Heart right ventricle (tissue), 16 donors: ENCODE measurements around the gene PHLPP1. TPM values are rescaled to one million over a fixed set of nuclear protein-coding genes. Genes with fewer than 3 reads are reported as not detected.
"Not testable (repeated sequence)": the region's sequence is repeated elsewhere in the genome, so short reads cannot be mapped to it uniquely, and the experiment has no call there.

Experiments
- ATAC-seq, 8 donors: fragments of 200-7000 bp; cut with Tn5 transposase; one replicate each; pipeline ENCODE4 v1.9.1; 2020; ENCODE audit warnings: mild to moderate bottlenecking in 8 of 8, moderate library complexity in 8 of 8, moderate number of reproducible peaks in 1 of 8
- DNase-seq, 2 donors: peaks; one replicate each; pipeline ENCODE4 v3.0.0-alpha.2; 2020
- H3K27ac ChIP-seq, 10 donors: fragments of 200-600 bp; sonication (generic) in 2 of 10; one replicate each; pipeline versions ENCODE4 v1.5.0 to v1.8.0; 2020 to 2022; ENCODE audit warnings: mild to moderate bottlenecking in 3 of 10
- H3K27me3 ChIP-seq, 7 donors: fragments of 200-600 bp; one replicate each; pipeline ENCODE4 v1.8.0; 2021 to 2022; ENCODE audit warnings: mild to moderate bottlenecking in 2 of 7
- H3K36me3 ChIP-seq, 9 donors: fragments of 200-600 bp; sonication (generic) in 1 of 9; one replicate each; pipeline versions ENCODE4 v1.5.0 to v1.8.0; 2020 to 2022; ENCODE audit warnings: mild to moderate bottlenecking in 2 of 9
- H3K4me1 ChIP-seq, 9 donors: fragments of 200-600 bp; sonication (generic) in 1 of 9; one replicate each; pipeline versions ENCODE4 v1.5.0 to v1.8.0; 2020 to 2022; ENCODE audit warnings: mild to moderate bottlenecking in 4 of 9
- H3K4me3 ChIP-seq, 10 donors: fragments of 200-600 bp; sonication (generic) in 2 of 10; one replicate each; pipeline versions ENCODE4 v1.5.0 to v1.8.0; 2020 to 2022; ENCODE audit warnings: mild to moderate bottlenecking in 7 of 10, moderate library complexity in 2 of 10
- H3K9me3 ChIP-seq, 11 donors: fragments of 200-600 bp in 10 of 11; sonication (generic) in 2 of 11; one replicate each; pipeline versions ENCODE4 v1.5.0 to v1.8.0; 2013 to 2022; ENCODE audit warnings: mild to moderate bottlenecking in 2 of 11, control low read depth in 1 of 11, moderate library complexity in 1 of 11
- CTCF ChIP-seq, 9 donors: fragments of 200-600 bp; sonication (generic) in 2 of 9; IDR thresholded peaks; one replicate each; pipeline versions ENCODE4 v1.5.0 to v1.8.0; 2021 to 2022; ENCODE audit warnings: antibody characterized with exemption in 9 of 9, mild to moderate bottlenecking in 5 of 9, moderate library complexity in 1 of 9
- whole genome bisulfite sequencing, 2 donors: extraction: QIAGEN DNeasy Blood & Tissue Kit; methylation state at CpG; one replicate each; pipeline ENCODE4 v1.1.7; 2013; ENCODE audit warnings: inconsistent platforms in 1 of 2; 5-methylcytosine and 5-hydroxymethylcytosine counted together
- intact Hi-C, 10 donors: fragments of 100-400 bp; cut with DNase I; formaldehyde crosslinking; loops; one replicate each; pipeline versions ENCODE4 v1.11.1 to v1.14.2; 2022
- polyA plus RNA-seq, 2 donors: library from polyadenylated mRNA; stranded (reverse); fragments of 200-250 nt; gene quantifications; one replicate each; pipeline ENCODE4 v1.2.3, GENCODE V29; 2013
- total RNA-seq, 10 donors: library from RNA; stranded (reverse); fragmentation: NEBNext Ultra II Directional in 3 of 10; extraction: Animal tissue kit (Norgen Biotek cat#: 25700) in 3 of 10; gene quantifications; one replicate each; pipeline versions ENCODE4 v1.2.1 to v1.2.4, GENCODE V29; 2021 to 2023
- donor health status: Arrhythmogenic right ventricular cardiomyopathy.
- donor health status: ischemic (EF 13 %, LVEDD 7.1; RV severe dilation, severe dysfunction).
- donor health status: healthy with polysubstance abuse.
- donor health status: DM: no; HTN: yes; CAD: no.
- donor health status: DM: no; HTN: no; CAD: no.
- donor health status: ischemic (EF 25% LVEDD 6.9; RV normal size, moderate dysfunction).
- donor health status: ischemic (EF 25% LVEDD 5.7; RV mildly dilated, moderate dysfunction).
- donor health status: healthy.
- donor health status: DM: yes; HTN: yes; CAD: no.
- donor health status: Ischemic cardiomyopathy.
- donor health status: ischemic (EF 35%, LVEDD 5.7; RV mildly dilated, moderate dysfunction).
- donor health status: nonischemic (EF 11% LVEDD 7.7; RV severe dilation, severe dysfunction).
- donor health status: DM: yes; HTN: yes; CAD: no.
- donor health status: PGD.
- donor health status: ischemic (EF 29% LVEDD 5.4; RV normal size, mild dysfunction).
- donor health status: nonischemic (EF 23%, LVEDD 6.1; RV moderate dilation, normal function).

The PHLPP1 gene
- total and polyA plus RNA-seq, 12 donors, result 1.8 to 10.7 (median 8.0) TPM

- Histone ChIP-seq H3K4me3 (no peak overlapping the region), H3K9me3 (no peaks in the 10 kb centered on the region), H3K36me3 (no peaks in the 10 kb centered on the region), H3K27ac (no peak overlapping the region), H3K27me3 (no peaks in the 10 kb centered on the region), H3K4me1 (peaks cover 0 to 29% (median 9%) of the 10 kb centered on the region in 9 donors)
- ATAC-seq (no peak), DNase-seq (no peak)
- 88 to 89% methylated on average over 6 of the region's 6 CpGs for WGBS, 2 donors
- intact Hi-C loops, result loop anchor here in 5 of 10 donors (5.0 to 10.0 kb wide), 4 partner anchors 63 to 155 kb away; partner anchors contain the start of gene PHLPP1 (in 3 of the 5)
- no peak for TF ChIP-seq CTCF (IDR thresholded peaks at IDR 0.05)
Observed at GRCh38 chr18:62799977-62800376, 84.6 kb downstream of the PHLPP1 start.

- DNase-seq (no peak), ATAC-seq (no peak)
- intact Hi-C loops, result loop anchor here in 2 of 10 donors (5.0 kb wide), 1 partner anchor 85 kb away; the partner anchor contains the start of gene PHLPP1 (in 2 of the 2)
- 80 to 81% methylated on average over 3 of the region's 3 CpGs for WGBS, 2 donors
- Histone ChIP-seq H3K27ac (no peak overlapping the region), H3K36me3 (no peaks in the 10 kb centered on the region), H3K4me1 (peaks cover 0 to 20% (median 0%) of the 10 kb centered on the region in 9 donors), H3K27me3 (no peaks in the 10 kb centered on the region), H3K9me3 (no peaks in the 10 kb centered on the region), H3K4me3 (no peak overlapping the region)
- peak in 6 of 9 donors; percentile 6 to 41 (median 27) for TF ChIP-seq CTCF (IDR thresholded peaks at IDR 0.05)
Observed at GRCh38 chr18:62802523-62802922, 87.2 kb downstream of the PHLPP1 start.

- WGBS, 2 donors, result 90 to 95% methylated on average over 2 of the region's 2 CpGs
- TF ChIP-seq CTCF (IDR thresholded peaks at IDR 0.05), result no peak
- H3K27ac ChIP-seq, result peak overlapping the region in 1 of 10 donors; percentile 27
- peaks cover 0 to 9% (median 0%) of the 10 kb centered on the region in 9 donors for H3K4me1 ChIP-seq
- no peaks in the 10 kb centered on the region for H3K27me3 ChIP-seq
- no peaks in the 10 kb centered on the region for H3K9me3 ChIP-seq
- intact Hi-C loops, result no loop called here
- ATAC-seq (no peak), DNase-seq (no peak)
- no peaks in the 10 kb centered on the region for H3K36me3 ChIP-seq
- no peak overlapping the region for H3K4me3 ChIP-seq
Observed at GRCh38 chr18:62807396-62807795, 92.1 kb downstream of the PHLPP1 start.

GRCh38 chr18:62808123-62808522 lies 92.8 kb downstream of the PHLPP1 start:
- 92 to 100% methylated on average over 1 of the region's 1 CpG for WGBS, 2 donors
- TF ChIP-seq CTCF (IDR thresholded peaks at IDR 0.05), result no peak
- peaks cover 0 to 6% (median 0%) of the 10 kb centered on the region in 9 donors for H3K4me1 ChIP-seq
- DNase-seq (no peak), ATAC-seq (no peak)
- H3K27ac ChIP-seq, result peak overlapping the region in 1 of 10 donors; percentile 27
- H3K36me3 ChIP-seq, result no peaks in the 10 kb centered on the region
- no peaks in the 10 kb centered on the region for H3K27me3 ChIP-seq
- intact Hi-C loops, result no loop called here
- H3K9me3 ChIP-seq, result no peaks in the 10 kb centered on the region
- no peak overlapping the region for H3K4me3 ChIP-seq

GRCh38 chr18:62809445-62809844 lies 94.1 kb downstream of the PHLPP1 start:
- H3K27me3 ChIP-seq, DNase-seq, intact Hi-C loops, H3K4me3 ChIP-seq, H3K27ac ChIP-seq, ATAC-seq, H3K36me3 ChIP-seq, H3K9me3 ChIP-seq: not testable (repeated sequence)
- H3K4me1 ChIP-seq, result peaks cover 0 to 17% (median 11%) of the 10 kb centered on the region in 9 donors
- 96 to 97% methylated on average over 8 of the region's 8 CpGs for WGBS, 2 donors
